Effector CD4-positive, alpha-beta T cell (primary cell): ENCODE measurements around the gene APBB2.
"Not testable (repeated sequence)": the region's sequence is repeated elsewhere in the genome, so short reads cannot be mapped to it uniquely, and the experiment has no call there.

Source experiments
- DNase-seq: peaks from one replicate; pipeline ENCODE4 v3.0.0-alpha.2; 2020

APBB2 gene

DNA sequence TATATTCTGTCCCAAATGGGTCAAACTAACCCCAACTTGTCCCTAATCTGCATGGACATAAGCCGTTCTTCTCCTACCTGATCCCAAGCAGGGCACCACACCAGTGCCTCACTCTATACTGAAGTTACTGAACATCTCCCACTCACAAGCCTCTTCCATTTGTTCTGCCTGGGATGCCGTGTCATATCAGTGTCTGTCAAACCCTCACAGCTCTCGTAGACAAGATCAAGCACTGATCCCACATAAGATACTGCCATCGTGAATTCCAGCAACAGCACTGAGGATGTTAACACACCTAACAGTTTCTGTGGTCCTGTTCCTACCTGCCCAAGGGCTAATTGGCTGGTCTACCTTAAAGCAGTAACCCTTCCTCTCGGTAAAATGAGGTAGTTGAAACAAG is 162.1 kb downstream of the APBB2 start:
- no peak for DNase-seq

GRCh38 chr4:41050880-41051775 is 163.2 kb downstream of the APBB2 start:
- DNase-seq = no peak

- no peak for DNase-seq
Measured at GRCh38 chr4:41050116-41050515, 164.2 kb downstream of the APBB2 start.

- DNase-seq = not testable (repeated sequence)
Measured at GRCh38 chr4:41049176-41049575, 165.2 kb downstream of the APBB2 start.

DNA sequence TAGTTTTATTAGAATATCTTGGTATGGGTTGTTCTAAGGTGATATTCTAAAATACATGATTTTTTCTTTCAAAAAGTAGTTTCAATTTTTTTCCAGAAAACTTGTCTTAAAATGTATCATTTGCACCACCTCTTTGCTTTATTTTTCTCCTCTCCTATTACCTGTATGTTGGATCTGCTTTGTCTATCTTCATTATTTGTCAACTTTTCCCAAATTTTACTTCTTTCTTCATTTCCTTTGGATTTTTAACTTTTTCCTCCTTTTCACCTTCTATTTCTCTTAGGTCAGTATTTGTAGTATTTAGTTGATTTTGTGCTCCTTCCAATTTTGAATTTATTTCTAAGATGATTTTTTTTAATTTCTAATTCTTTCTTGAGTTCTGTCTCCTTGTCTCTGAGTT is 169.6 kb downstream of the APBB2 start:
- no peak for DNase-seq

DNA sequence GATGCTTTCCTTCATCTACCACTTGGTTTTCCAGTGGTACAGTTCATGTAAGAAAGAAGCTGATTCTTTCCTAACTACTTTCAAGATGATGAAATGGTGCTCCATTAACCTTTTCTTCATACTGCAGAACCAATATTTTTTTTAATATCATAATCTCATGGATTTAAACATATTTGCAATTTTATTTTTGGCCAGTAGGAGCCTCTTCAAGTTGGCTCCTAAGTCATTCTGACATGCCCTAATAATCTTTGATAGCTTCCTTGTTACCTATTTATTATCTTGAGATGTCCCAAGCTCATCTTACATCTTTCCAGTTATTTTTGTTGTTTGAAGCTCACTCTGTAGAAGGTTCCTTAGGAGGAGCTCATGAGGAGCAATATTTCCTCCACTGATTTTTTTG is 170.2 kb downstream of the APBB2 start:
- no peak for DNase-seq

DNA sequence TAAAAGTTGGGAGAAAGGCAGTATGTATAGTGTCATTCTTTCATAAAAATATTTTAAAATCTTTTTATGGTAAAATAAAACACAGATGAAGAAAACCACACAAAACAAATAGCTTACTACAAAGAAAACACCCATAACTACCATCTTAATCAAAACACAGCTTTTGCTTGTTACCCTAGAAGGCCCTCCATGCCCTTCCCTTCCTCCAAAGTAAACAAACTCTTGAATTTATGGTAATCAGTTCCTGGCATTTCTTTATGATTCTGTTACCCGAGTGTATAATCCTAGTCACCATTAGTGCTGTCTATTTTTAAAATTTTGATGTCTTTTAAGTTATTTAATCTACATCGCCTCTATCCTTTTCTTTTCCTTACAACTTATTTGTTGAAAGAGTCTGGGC is 170.9 kb downstream of the APBB2 start:
- no peak for DNase-seq

DNA sequence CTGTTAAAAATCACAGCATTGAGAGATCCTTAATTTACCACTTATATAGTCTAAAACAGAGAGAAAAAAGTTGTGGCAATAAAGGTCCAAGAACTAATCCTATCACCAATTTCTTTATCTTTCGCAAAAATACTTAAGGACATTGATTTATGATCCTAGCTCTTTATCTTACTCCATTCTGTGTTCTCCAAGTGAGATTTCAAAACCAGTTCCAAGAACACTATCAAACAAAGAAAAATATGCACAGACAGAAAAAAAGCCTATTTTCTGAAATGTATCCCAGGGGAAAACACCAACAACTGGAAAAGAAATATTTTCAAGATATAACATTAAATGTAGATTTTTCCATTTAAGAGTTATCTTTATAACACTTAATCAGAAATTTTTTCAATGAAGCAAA is 172.8 kb downstream of the APBB2 start:
- DNase-seq = no peak

DNA sequence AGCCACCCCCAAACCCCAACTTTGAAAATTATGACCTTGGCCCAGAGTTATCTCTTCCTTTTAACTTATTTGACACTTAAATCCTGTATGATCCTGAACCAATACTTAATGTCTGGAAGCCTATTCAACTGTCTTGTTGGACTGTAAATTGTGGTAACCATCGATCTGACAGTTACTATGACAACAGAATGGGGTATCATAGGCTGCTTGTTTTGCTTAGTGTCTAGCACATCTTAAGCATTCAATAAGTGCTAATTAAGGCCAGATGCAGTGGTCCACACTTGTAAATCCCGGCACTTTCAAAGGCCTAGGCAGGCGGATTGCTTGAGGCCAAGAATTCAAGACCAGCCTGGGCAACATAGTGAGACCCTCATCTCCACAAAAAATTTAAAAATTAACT is 175.0 kb downstream of the APBB2 start:
- no peak for DNase-seq

GRCh38 chr4:41038304-41038703 is 176.0 kb downstream of the APBB2 start:
- DNase-seq = no peak

- no peak for DNase-seq
Measured at GRCh38 chr4:41029098-41029497, 185.2 kb downstream of the APBB2 start.

DNA sequence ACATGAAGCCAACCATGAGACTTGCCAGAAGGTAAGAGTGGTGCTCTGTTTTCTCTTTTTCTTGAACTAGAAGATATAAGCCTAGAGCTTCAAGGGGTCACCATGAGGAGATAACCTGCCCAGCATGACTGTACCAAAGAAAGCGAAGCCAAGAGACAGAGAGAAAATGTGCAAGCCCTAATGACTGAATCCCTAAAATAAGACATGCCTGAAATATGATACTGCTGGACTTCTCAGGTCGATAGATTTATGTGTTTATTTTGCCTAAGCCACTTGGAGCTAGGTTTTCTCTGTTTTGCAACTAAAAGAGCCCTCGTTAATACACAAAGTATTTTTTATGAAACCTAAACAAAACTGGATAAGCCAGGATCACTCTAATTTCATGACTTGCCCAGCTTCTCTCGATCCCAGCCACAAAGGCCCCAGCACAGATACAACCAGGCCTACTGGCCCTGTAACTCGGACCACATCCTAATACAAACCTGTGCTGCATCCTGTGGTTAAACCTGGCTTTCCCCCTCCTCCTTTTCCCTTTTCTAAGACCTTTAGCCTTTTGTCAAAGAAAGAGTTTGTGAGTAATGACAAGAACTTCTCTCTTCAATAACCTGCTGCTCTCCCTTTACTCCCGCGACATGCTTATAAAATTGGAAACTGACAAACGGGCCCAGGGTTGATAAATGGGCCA is 185.8 kb downstream of the APBB2 start:
- DNase-seq = no peak

DNA sequence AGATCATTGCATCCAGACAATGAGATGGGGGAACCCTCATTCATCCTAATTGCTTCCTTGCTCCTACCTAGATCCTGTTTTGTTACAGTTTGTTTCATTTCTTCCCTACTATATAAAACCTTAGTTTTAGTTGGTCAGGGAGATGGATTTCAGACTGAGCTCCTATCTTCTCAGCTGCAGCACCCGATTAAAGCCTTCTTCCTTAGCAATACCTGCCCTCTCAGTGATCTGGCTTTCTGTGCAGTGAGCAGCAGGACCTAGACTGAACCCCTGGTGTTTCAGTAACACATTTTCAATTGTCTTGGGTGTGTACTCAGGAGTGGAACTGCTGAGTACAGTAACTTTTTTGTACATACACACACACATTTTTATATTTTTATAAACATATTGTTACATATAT is 187.4 kb downstream of the APBB2 start:
- no peak for DNase-seq

GRCh38 chr4:41025824-41026223 is 188.5 kb downstream of the APBB2 start:
- no peak for DNase-seq

- no peak for DNase-seq
Measured at GRCh38 chr4:41024556-41025491, 189.5 kb downstream of the APBB2 start.

GRCh38 chr4:41022116-41022515 is 192.2 kb downstream of the APBB2 start:
- no peak for DNase-seq

- no peak for DNase-seq
Measured at GRCh38 chr4:41015016-41015675, 199.2 kb downstream of the APBB2 start.

DNA sequence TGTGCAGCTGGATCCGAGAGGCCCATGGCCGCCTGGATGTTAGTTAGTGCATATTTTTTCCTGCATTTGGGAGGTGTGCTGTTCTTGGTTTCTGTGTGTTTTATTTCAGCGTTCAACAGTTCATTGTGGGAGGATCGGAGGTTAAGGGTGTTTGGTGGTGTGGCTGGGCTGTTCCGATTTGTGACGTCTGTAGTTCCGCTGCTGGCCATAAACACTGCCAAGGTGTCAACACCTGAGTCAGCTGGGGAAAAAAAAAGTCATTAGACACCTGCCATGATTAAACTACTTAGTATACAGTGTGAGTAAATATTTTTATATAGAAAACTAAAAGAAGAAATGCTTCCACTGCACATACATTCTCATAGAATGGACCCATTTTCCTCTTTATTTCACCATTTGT is 200.2 kb downstream of the APBB2 start:
- DNase-seq = no peak

DNA sequence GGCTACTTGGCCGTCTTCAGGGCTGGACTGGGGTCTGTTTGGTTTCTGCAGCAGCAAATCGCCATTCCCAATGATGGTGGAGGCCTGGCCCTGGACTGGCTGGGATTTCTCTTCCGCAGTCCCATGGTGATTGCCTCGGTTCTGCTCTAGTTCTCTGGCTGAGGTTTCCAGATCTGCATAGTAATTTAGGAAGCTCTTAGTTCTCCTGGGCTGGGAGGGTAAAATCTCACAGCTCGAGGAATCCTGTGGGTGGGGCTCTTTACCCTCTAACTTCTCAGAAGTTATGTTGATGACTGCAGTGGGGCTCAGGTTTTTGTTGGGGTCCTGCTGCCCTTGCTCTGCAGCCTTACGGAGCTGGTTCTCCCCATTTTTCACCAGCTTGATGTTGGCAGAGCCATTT is 200.6 kb downstream of the APBB2 start:
- DNase-seq = no peak

DNA sequence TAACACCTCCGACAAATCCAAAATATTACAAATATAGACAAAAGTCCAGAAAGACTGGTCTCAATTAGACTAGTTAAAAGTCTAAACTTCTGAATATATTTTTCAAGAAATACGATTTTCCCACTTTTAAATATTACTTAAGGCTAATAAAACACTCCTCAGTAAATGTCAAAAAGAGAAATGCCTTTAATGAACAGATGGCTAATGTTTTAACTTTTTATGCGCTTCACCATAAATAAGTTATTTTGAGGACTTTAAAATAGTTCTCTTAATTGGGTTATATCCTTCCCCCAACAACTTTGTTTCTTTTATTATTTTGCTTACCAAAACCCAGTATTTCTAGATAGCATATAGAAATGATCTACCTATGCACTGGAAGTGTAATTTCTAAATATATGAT is 201.4 kb downstream of the APBB2 start:
- DNase-seq = no peak

DNA sequence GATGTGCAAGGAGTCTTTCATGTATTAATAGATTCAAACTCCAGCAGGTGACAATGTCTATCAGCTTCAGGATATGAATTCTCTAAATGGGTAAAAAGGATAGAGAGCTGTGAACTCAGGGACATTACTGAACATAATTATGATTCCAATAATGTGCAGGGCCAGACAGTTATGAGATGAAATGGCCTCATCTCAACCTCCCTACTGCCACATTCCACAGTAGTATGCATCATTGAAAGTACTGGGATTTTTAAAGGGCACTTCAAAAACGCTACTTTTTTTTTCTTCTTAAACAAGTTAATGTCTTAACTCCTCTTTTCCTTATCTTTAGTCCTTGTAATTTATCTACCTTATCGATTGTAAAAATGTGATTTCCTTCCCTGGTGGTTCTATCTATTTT is 202.0 kb downstream of the APBB2 start:
- DNase-seq = no peak

DNA sequence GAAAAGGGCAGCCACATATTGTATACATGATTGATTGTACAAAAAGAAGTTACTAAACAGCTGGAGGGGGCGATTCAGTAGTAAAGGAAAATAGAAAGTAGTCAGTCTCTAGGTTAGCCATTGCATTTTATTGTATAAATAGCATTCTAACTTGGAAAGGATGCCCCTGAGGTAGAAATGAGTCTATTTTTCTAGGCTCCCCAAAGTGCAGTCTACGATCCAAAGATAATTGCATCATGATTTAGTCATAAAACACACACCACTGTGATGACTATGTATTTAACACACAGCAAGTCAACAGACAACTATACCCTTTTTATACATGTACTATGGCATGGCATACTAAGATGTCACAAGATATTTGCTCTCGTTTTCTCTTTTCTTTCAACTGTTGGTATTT is 204.9 kb downstream of the APBB2 start:
- DNase-seq = no peak

DNA sequence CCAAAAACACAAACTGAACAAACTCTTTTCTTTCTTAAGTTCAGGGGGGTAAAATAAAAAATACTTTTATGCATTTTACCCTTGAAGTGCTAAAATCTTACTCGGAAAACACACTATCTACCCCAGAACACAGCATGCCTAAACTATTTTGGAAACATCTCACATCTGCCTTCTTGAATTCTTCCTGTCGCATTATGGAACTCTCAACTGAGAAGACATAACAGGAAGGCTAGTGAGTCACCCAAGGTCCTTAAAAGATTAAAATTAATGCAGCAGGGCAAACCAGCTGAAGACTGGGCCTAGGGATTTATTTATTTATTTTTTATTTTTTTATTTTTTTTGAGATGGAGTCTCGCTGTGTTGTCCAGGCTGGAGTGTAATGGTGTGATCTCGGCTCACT is 208.2 kb downstream of the APBB2 start:
- DNase-seq = no peak
